B cell (primary cell): ENCODE measurements around the gene CADPS. TPM values are rescaled to one million over a fixed set of nuclear protein-coding genes. Genes with fewer than 3 reads are reported as not detected.

ENCODE experiments used
- ATAC-seq: fragments of 200-7000 bp; cut with Tn5 transposase; one replicate; pipeline ENCODE4 v1.10.0; 2021; ENCODE audit warnings: low read depth, mild to moderate bottlenecking, moderate number of reproducible peaks, moderate library complexity
- CTCF ChIA-PET: fragments of 350-600 bp; sonication (Branson Sonifier 250); formaldehyde crosslinking; loops from one replicate; lab custom pipeline; 2021; ENCODE audit warnings: antibody characterized with exemption, inconsistent platforms; lab: Charles Lee
- POLR2A ChIA-PET: fragments of 350-600 bp; sonication (Branson Sonifier 250); formaldehyde crosslinking; loops from one replicate; lab custom pipeline; 2021; ENCODE audit warnings: antibody characterized with exemption; lab: Charles Lee
- DNase-seq: peaks from one replicate; pipeline ENCODE4 v3.0.0; 2013
- H2AFZ ChIP-seq: 2 replicates; pipeline ENCODE4 v1.6.1; 2012; ENCODE audit warnings: mild to moderate bottlenecking, low read depth, low read length; ENCODE audit not compliant: insufficient read depth, poor library complexity, severe bottlenecking
- H3K27ac ChIP-seq, 2 donors: 1 replicate in 1 of 2; 2 replicates in 1 of 2; pipeline ENCODE4 v1.5.1; 2012 to 2013; ENCODE audit warnings: low read length in 2 of 2, mild to moderate bottlenecking in 2 of 2, moderate library complexity in 1 of 2
- H3K27me3 ChIP-seq, 4 experiments: fragments of 200-600 bp in 1 of 4; sonication (generic) in 1 of 4; replicated peaks in 1 of 4; 1 replicate in 2 of 4; 2 replicates in 2 of 4; pipeline versions ENCODE4 v1.6.1 to v1.7.0; 2013 to 2016; ENCODE audit warnings: low read length in 3 of 4, mild to moderate bottlenecking in 2 of 4, mixed read lengths in 1 of 4, moderate library complexity in 1 of 4; ENCODE audit not compliant: insufficient read depth in 4 of 4, control insufficient read depth in 3 of 4; ENCODE audit errors: control extremely low read depth in 1 of 4
- H3K36me3 ChIP-seq, 2 experiments: replicated peaks in 1 of 2; 1 replicate in 1 of 2; 2 replicates in 1 of 2; pipeline versions ENCODE4 v1.6.1 to v1.7.1; 2013; ENCODE audit warnings: low read length in 1 of 2; ENCODE audit not compliant: insufficient read depth in 2 of 2, control insufficient read depth in 1 of 2; ENCODE audit errors: control extremely low read depth in 1 of 2, extremely low read depth in 1 of 2
- H3K4me1 ChIP-seq, 2 donors: fragments of 200-600 bp in 1 of 2; sonication (generic) in 1 of 2; 1 replicate in 1 of 2; 2 replicates in 1 of 2; pipeline versions ENCODE4 v1.5.1 to v1.6.1; 2013 to 2017; ENCODE audit warnings: low read length in 2 of 2; ENCODE audit not compliant: control insufficient read depth in 2 of 2, insufficient read depth in 2 of 2
- H3K4me2 ChIP-seq: replicated peaks from 2 replicates; pipeline ENCODE3; 2012; ENCODE audit warnings: mild to moderate bottlenecking, low read depth, low read length; ENCODE audit not compliant: poor library complexity, severe bottlenecking
- H3K4me3 ChIP-seq, 5 experiments: fragments of 200-600 bp in 1 of 5; sonication (generic) in 1 of 5; 1 replicate in 3 of 5; 2 replicates in 2 of 5; pipeline versions ENCODE4 v1.5.1 to v1.7.0; 2011 to 2016; ENCODE audit warnings: low read length in 4 of 5, mild to moderate bottlenecking in 4 of 5, low read depth in 2 of 5, control low read depth in 1 of 5, moderate library complexity in 1 of 5; ENCODE audit not compliant: insufficient read depth in 1 of 5; ENCODE audit errors: control extremely low read depth in 1 of 5, extremely low read depth in 1 of 5
- H3K79me2 ChIP-seq: fragments of 200-600 bp; sonication (generic); one replicate; pipeline ENCODE4 v1.6.0; 2016; ENCODE audit warnings: low read length; ENCODE audit not compliant: control insufficient read depth, insufficient read depth
- H3K9ac ChIP-seq: fragments of 200-600 bp; sonication (generic); 2 replicates; pipeline ENCODE4 v1.6.1; 2017; ENCODE audit warnings: mild to moderate bottlenecking, low read length, moderate library complexity
- H3K9me3 ChIP-seq, 3 donors: one replicate each; pipeline versions ENCODE4 v1.6.1 to v1.7.1; 2013; ENCODE audit warnings: low read length in 2 of 3; ENCODE audit not compliant: control insufficient read depth in 2 of 3, insufficient read depth in 1 of 3; ENCODE audit errors: control extremely low read depth in 1 of 3
- H4K20me1 ChIP-seq: 2 replicates; pipeline ENCODE4 v1.6.0; 2012; ENCODE audit warnings: mild to moderate bottlenecking, low read length; ENCODE audit not compliant: insufficient read depth, control insufficient read depth, poor library complexity, severe bottlenecking
- H3K27ac Mint-ChIP-seq: one replicate; pipeline ENCODE4 v1.8.0; 2021; ENCODE audit warnings: mixed read lengths
- H3K27me3 Mint-ChIP-seq: one replicate; pipeline ENCODE4 v1.8.0; 2021; ENCODE audit warnings: mixed read lengths
- H3K4me1 Mint-ChIP-seq: one replicate; pipeline ENCODE4 v1.8.0; 2021; ENCODE audit warnings: mixed read lengths
- H3K4me3 Mint-ChIP-seq: one replicate; pipeline ENCODE4 v1.8.0; 2021; ENCODE audit warnings: mixed read lengths
- H3K9me3 Mint-ChIP-seq: one replicate; pipeline ENCODE4 v1.8.0; 2022; ENCODE audit warnings: mixed read lengths; ENCODE audit not compliant: insufficient read depth
- EZH2 ChIP-seq: IDR thresholded peaks from 2 replicates; pipeline ENCODE4 v1.6.1; 2012; ENCODE audit warnings: borderline replicate concordance, low read depth, mild to moderate bottlenecking, moderate library complexity, low read length; ENCODE audit not compliant: insufficient read depth, poor library complexity, severe bottlenecking
- WGBS: methylation state at CpG from one replicate; pipeline ENCODE4 v1.1.5; 2013; ENCODE audit warnings: missing lambda C conversion rate; ENCODE audit not compliant: insufficient coverage; 5-methylcytosine and 5-hydroxymethylcytosine counted together
- intact Hi-C: fragments of 100-400 bp; cut with micrococcal nuclease; formaldehyde crosslinking; loops from one replicate; pipeline ENCODE4 v1.10.0; 2022
- polyA plus RNA-seq: library from polyadenylated mRNA; depleted of rRNA; stranded (reverse); fragments of >200 nt; gene quantifications from 2 replicates; pipeline ENCODE4 v1.2.3, GENCODE V29; 2012
- total RNA-seq, 2 donors: library from RNA; stranded (reverse); fragments of 120-200 nt in 1 of 2; gene quantifications; 1 replicate in 1 of 2; 2 replicates in 1 of 2; pipeline versions ENCODE4 v1.2.3 to v1.2.4, GENCODE V29; 2013 to 2022
- TF ChIP-seq, protein P1 (sequence below): fragments of 200-600 bp; IDR thresholded peaks from one replicate; pipeline ENCODE4 v1.8.0; 2022; ENCODE audit warnings: antibody characterized with exemption, mild to moderate bottlenecking

The CADPS gene
- total and polyA plus RNA-seq, 2 donors (not counting 1 experiment from before 2014, with no cell fraction given) = 0.16 to 0.22 TPM

DNA sequence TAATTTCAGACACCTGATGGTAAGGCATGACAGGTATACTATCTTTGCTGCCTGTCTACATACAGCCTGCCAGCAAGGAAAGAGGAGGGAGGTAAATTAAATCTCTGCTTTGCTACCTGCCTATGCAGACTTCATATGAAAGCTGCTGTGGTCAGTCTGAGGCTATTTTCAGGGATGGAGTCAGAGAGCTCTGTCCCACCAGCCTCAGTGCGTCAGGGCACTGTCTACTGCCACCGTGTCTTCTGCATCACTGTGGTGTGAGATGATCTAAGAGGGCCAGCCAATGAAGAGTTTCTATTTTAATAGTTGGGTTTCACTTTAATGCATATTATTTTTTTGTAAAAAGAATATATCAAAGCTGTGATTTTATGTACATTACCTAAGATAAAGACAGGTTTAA, 125.6 kb downstream of the CADPS start:
- intact Hi-C loops = no loop called here
- no peaks in the 10 kb centered on the region for H3K9me3 Mint-ChIP-seq
- Histone ChIP-seq H3K79me2 (no peaks in the 10 kb centered on the region), H3K4me2 (no peak overlapping the region), H2AFZ (no peak overlapping the region), H3K27me3 (no peaks in the 10 kb centered on the region), H3K36me3 (no peaks in the 10 kb centered on the region), H3K4me3 (no peak overlapping the region), H3K27ac (no peak overlapping the region), H3K9me3 (peaks cover 0 to 5% (median 0%) of the 10 kb centered on the region in 3 donors), H4K20me1 (no peaks in the 10 kb centered on the region), H3K4me1 (no peaks in the 10 kb centered on the region), H3K9ac (no peak overlapping the region)
- no peaks in the 10 kb centered on the region for H3K4me1 Mint-ChIP-seq
- TF ChIP-seq EZH2 = no peak
- TF ChIP-seq, protein P1, sequence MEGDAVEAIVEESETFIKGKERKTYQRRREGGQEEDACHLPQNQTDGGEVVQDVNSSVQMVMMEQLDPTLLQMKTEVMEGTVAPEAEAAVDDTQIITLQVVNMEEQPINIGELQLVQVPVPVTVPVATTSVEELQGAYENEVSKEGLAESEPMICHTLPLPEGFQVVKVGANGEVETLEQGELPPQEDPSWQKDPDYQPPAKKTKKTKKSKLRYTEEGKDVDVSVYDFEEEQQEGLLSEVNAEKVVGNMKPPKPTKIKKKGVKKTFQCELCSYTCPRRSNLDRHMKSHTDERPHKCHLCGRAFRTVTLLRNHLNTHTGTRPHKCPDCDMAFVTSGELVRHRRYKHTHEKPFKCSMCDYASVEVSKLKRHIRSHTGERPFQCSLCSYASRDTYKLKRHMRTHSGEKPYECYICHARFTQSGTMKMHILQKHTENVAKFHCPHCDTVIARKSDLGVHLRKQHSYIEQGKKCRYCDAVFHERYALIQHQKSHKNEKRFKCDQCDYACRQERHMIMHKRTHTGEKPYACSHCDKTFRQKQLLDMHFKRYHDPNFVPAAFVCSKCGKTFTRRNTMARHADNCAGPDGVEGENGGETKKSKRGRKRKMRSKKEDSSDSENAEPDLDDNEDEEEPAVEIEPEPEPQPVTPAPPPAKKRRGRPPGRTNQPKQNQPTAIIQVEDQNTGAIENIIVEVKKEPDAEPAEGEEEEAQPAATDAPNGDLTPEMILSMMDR = no peak
- ATAC-seq (no peak), DNase-seq (no peak)
- POLR2A ChIA-PET = no interaction called here
- H3K4me3 Mint-ChIP-seq = no peak overlapping the region
- no peak overlapping the region for H3K27ac Mint-ChIP-seq
- no peaks in the 10 kb centered on the region for H3K27me3 Mint-ChIP-seq
- WGBS = no CpG with 5 or more reads among the region's 2 CpGs
- CTCF ChIA-PET = no interaction called here

DNA sequence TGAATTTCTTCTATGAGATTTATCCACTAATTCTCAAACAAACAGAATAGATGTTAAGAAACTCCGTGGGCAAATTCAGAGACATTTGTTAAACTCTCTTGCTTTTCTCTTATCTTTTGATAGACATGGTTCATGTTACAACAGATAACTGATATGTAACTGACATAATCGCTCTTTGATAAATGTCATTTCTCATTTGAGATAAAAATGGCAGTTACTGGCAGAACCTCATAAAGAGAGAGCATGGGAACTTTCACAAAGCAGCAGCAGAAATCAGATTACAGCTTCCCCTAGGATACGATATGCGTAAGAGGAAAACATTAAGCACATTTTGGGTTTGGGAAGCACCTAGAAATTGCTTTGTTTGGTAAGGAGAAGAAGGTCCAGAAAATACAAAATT, 126.1 kb downstream of the CADPS start:
- intact Hi-C loops = no loop called here

More for the DNA sequence above, 126.1 kb downstream of the CADPS start:
- no peak overlapping the region for H3K4me3 Mint-ChIP-seq
- no peak overlapping the region for H2AFZ ChIP-seq
- no peaks in the 10 kb centered on the region for H3K36me3 ChIP-seq
- H3K27me3 Mint-ChIP-seq = no peaks in the 10 kb centered on the region
- no peak overlapping the region for H3K9ac ChIP-seq
- TF ChIP-seq, protein P1 = no peak
- no peak for TF ChIP-seq EZH2
- no CpG with 5 or more reads among the region's 4 CpGs for WGBS
- no peaks in the 10 kb centered on the region for H3K9me3 Mint-ChIP-seq
- no peaks in the 10 kb centered on the region for H4K20me1 ChIP-seq
- H3K79me2 ChIP-seq = no peaks in the 10 kb centered on the region
- peaks cover 0 to 5% (median 0%) of the 10 kb centered on the region in 3 donors for H3K9me3 ChIP-seq
- no peak overlapping the region for H3K4me2 ChIP-seq
- ChIA-PET CTCF (no interaction called here), POLR2A (no interaction called here)
- no peaks in the 10 kb centered on the region for H3K4me1 Mint-ChIP-seq
- ATAC-seq (no peak), DNase-seq (no peak)
- H3K4me3 ChIP-seq = no peak overlapping the region
- no peak overlapping the region for H3K27ac ChIP-seq
- no peaks in the 10 kb centered on the region for H3K27me3 ChIP-seq
- no peak overlapping the region for H3K27ac Mint-ChIP-seq
- no peaks in the 10 kb centered on the region for H3K4me1 ChIP-seq
